Upper lobe of left lung (tissue), 6 donors: Measurements from ENCODE around the gene RBPMS2. TPM values are rescaled to one million over a fixed set of nuclear protein-coding genes. Genes with fewer than 3 reads are reported as not detected.

Experiments
- ATAC-seq, 2 donors: fragments of 200-7000 bp; cut with Tn5 transposase; one replicate each; pipeline ENCODE4 v1.9.1; 2022; ENCODE audit warnings: mild to moderate bottlenecking in 2 of 2, moderate library complexity in 2 of 2; ENCODE audit not compliant: low FRiP score in 2 of 2
- DNase-seq, 2 donors: peaks; one replicate each; pipeline ENCODE4 v3.0.0-alpha.2; 2019 to 2020
- H3K27ac ChIP-seq, 4 donors: fragments of 200-600 bp; sonication (generic); one replicate each; pipeline ENCODE4 v1.5.1; 2016 to 2019
- H3K27me3 ChIP-seq, 4 donors: fragments of 200-600 bp; sonication (generic); one replicate each; pipeline ENCODE4 v1.5.1; 2017 to 2019
- H3K36me3 ChIP-seq, 4 donors: fragments of 200-600 bp; sonication (generic); one replicate each; pipeline ENCODE4 v1.5.1; 2016 to 2019
- H3K4me1 ChIP-seq, 4 donors: fragments of 200-600 bp; sonication (generic); one replicate each; pipeline ENCODE4 v1.5.1; 2018 to 2019
- H3K4me3 ChIP-seq, 4 donors: fragments of 200-600 bp; sonication (generic); one replicate each; pipeline ENCODE4 v1.5.1; 2017 to 2019; ENCODE audit warnings: mild to moderate bottlenecking in 2 of 4, moderate library complexity in 1 of 4
- H3K9me3 ChIP-seq, 4 donors: fragments of 200-600 bp; sonication (generic); one replicate each; pipeline ENCODE4 v1.5.1; 2018 to 2019
- CTCF ChIP-seq, 6 experiments: fragments of 450-650 bp in 4 of 6; fragments of 200-600 bp in 2 of 6; sonication (generic) in 2 of 6; IDR thresholded peaks; one replicate each; pipeline ENCODE4 v1.5.1; 2016 to 2019; ENCODE audit warnings: antibody characterized with exemption in 6 of 6
- EP300 ChIP-seq, 4 donors: sonication (generic); formaldehyde crosslinking; IDR thresholded peaks; one replicate each; pipeline ENCODE4 v1.5.1; 2017; ENCODE audit warnings: antibody characterized with exemption in 4 of 4, control low read depth in 2 of 4
- POLR2A ChIP-seq, 4 donors: fragments of 450-650 bp; IDR thresholded peaks; one replicate each; pipeline ENCODE4 v1.5.1; 2016 to 2017; ENCODE audit warnings: antibody characterized with exemption in 4 of 4, mild to moderate bottlenecking in 2 of 4
- POLR2AphosphoS5 ChIP-seq, 2 donors: sonication (generic); formaldehyde crosslinking; IDR thresholded peaks; one replicate each; pipeline ENCODE4 v1.5.1; 2017; ENCODE audit warnings: antibody characterized with exemption in 2 of 2
- WGBS, 2 donors: methylation state at CpG; one replicate each; pipeline ENCODE4 v1.1.5; 2017 to 2018; 5-methylcytosine and 5-hydroxymethylcytosine counted together
- total RNA-seq, 6 donors: library from RNA; depleted of rRNA in 4 of 6; stranded (reverse); fragments of >200 nt in 4 of 6; gene quantifications; one replicate each; pipeline versions ENCODE4 v1.1.0 to v1.2.1, GENCODE V29; 2016 to 2021
- donor health status: DM: no; HTN: no; CAD: no; lungs with moderate emphysema.
- donor health status: DM: no; HTN: yes; CAD: no; lungs with severe emphysema.

The RBPMS2 gene
- total RNA-seq, 6 donors from 2014 or later = 1.2 to 3.6 (median 2.0) TPM

DNA sequence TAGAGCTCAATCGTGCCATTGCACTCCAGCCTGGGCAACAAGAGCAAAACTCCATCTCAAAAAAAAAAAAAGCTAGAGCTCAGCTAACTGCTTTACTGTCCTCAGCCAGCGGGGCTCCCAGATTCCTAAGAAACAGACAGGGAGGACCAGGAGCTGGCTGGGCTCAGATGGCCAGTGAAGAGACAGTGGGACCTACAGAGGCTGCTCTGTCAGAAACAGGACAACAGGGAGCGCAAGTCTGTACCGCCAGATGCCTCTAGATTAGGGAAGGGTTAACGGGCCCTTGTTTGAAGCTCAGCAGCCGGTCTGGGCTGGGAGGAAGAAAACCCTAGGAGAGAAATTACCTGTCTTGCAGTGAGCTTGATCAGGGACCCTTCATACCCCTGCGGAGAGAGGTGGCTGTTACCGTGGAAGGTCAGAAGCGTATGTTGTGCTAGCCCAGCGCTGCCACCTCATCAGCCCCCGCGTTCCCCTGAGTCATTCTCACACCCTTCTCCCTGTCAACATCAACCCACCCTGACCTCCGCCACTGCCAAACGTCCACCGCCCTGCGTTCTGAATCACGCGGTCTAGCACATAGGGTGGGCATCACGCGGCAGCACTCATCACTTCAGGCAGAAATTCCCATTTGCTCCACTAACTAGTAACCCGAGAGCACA, 25.3 kb downstream of the RBPMS2 start:
- TF ChIP-seq POLR2AphosphoS5 (IDR thresholded peaks at IDR 0.05) (no peak), POLR2A (IDR thresholded peaks at IDR 0.05) (no peak), CTCF (IDR thresholded peaks at IDR 0.05) (no peak), EP300 (IDR thresholded peaks at IDR 0.05) (no peak)
- DNase-seq (no peak), ATAC-seq (no peak)
- Histone ChIP-seq H3K4me3 (no peak overlapping the region), H3K9me3 (no peaks in the 10 kb centered on the region), H3K36me3 (no peaks in the 10 kb centered on the region), H3K27ac (no peak overlapping the region), H3K27me3 (no peaks in the 10 kb centered on the region), H3K4me1 (no peaks in the 10 kb centered on the region)
- WGBS, 2 donors = 74% methylated on average over 21 of the region's 21 CpGs

DNA sequence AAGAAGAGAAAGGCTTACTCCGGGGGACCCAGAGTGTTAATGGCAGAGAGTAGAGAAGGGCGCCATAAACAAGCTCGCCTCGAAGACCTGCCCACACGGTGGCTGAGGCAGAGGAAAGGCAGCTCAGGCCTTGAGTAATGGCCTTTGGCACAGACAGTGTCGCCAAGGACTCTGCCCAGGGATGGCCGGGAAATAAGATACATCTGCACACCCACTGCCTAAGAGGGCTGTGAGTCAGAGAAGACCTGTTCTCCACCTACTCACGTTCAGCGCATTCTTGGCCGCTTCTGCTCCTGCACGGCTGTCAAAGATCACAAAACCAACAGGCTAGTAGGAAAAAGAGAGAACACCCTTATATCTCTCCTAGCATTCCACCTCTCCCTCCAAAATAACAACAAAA, 26.2 kb downstream of the RBPMS2 start:
- no peaks in the 10 kb centered on the region for H3K27me3 ChIP-seq
- TF ChIP-seq POLR2AphosphoS5 (IDR thresholded peaks at IDR 0.05) (no peak), CTCF (IDR thresholded peaks at IDR 0.05) (no peak), EP300 (IDR thresholded peaks at IDR 0.05) (no peak), POLR2A (IDR thresholded peaks at IDR 0.05) (no peak)
- H3K4me1 ChIP-seq = no peaks in the 10 kb centered on the region
- H3K9me3 ChIP-seq = no peaks in the 10 kb centered on the region
- WGBS, 2 donors = 88 to 90% methylated on average over 10 to 11 of the region's 11 CpGs
- H3K4me3 ChIP-seq = no peak overlapping the region
- DNase-seq = no peak
- H3K36me3 ChIP-seq = no peaks in the 10 kb centered on the region
- ATAC-seq = no peak
- no peak overlapping the region for H3K27ac ChIP-seq

GRCh38 chr15:64748251-64748650, 27.1 kb downstream of the RBPMS2 start:
- DNase-seq (no peak), ATAC-seq (no peak)
- no peaks in the 10 kb centered on the region for H3K9me3 ChIP-seq
- H3K36me3 ChIP-seq = no peaks in the 10 kb centered on the region
- 95% methylated on average over 8 of the region's 9 CpGs for WGBS, 2 donors
- no peak overlapping the region for H3K27ac ChIP-seq
- no peaks in the 10 kb centered on the region for H3K4me1 ChIP-seq
- TF ChIP-seq POLR2AphosphoS5 (IDR thresholded peaks at IDR 0.05) (no peak), CTCF (IDR thresholded peaks at IDR 0.05) (no peak), EP300 (IDR thresholded peaks at IDR 0.05) (no peak), POLR2A (IDR thresholded peaks at IDR 0.05) (no peak)
- H3K27me3 ChIP-seq = no peaks in the 10 kb centered on the region
- H3K4me3 ChIP-seq = no peak overlapping the region

DNA sequence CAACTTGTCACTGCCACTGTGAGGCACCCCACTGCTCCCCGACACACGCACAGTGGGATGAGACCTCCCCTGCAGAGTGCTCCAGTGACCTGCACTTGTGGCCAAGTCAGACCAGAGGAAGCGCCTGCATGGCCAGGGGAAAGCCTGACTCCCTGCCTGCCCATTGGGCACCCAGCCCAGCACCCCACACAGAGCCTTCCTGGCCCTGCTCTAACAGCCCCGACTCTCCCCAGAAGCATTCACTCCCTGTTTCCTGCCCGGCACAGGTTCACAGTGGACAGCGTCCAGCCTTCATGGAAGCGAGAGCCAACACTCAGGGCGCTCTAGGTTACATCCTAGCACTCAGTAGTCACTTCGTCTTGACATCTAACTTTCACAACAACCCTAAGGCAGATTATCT, 27.8 kb downstream of the RBPMS2 start:
- no peaks in the 10 kb centered on the region for H3K27me3 ChIP-seq
- no peaks in the 10 kb centered on the region for H3K4me1 ChIP-seq
- H3K4me3 ChIP-seq = no peak overlapping the region
- ATAC-seq (no peak), DNase-seq (no peak)
- H3K27ac ChIP-seq = no peak overlapping the region
- H3K9me3 ChIP-seq = no peaks in the 10 kb centered on the region
- no peak for TF ChIP-seq CTCF (IDR thresholded peaks at IDR 0.05)
- TF ChIP-seq POLR2A (IDR thresholded peaks at IDR 0.05) = no peak
- TF ChIP-seq POLR2AphosphoS5 (IDR thresholded peaks at IDR 0.05) = no peak
- TF ChIP-seq EP300 (IDR thresholded peaks at IDR 0.05) = no peak
- 75 to 77% methylated on average over 6 to 9 of the region's 9 CpGs for WGBS, 2 donors
- no peaks in the 10 kb centered on the region for H3K36me3 ChIP-seq

DNA sequence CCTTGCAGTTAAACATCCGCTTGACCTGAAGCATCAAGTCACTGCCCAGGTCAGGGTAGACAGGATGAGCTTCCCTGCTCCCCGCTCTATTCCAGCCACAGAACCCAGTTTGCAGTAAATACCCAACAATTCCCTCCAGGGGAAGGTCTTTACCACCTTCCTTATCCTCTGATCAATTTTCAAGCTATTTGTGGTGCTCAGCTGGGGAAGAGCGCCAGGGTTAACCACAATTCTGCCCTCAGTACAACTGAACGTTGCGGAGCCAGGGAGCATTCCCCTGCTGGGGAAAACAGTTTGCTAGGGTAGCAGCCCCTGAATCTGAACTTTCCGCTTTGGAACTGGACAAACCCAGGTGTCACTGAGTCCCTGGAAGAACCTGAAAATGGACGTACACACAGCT, 28.5 kb downstream of the RBPMS2 start:
- Histone ChIP-seq H3K9me3 (no peaks in the 10 kb centered on the region), H3K4me1 (no peaks in the 10 kb centered on the region), H3K36me3 (no peaks in the 10 kb centered on the region), H3K27ac (no peak overlapping the region), H3K27me3 (no peaks in the 10 kb centered on the region), H3K4me3 (no peak overlapping the region)
- no peak for TF ChIP-seq POLR2AphosphoS5 (IDR thresholded peaks at IDR 0.05)
- no peak for TF ChIP-seq CTCF (IDR thresholded peaks at IDR 0.05)
- TF ChIP-seq POLR2A (IDR thresholded peaks at IDR 0.05) = no peak
- TF ChIP-seq EP300 (IDR thresholded peaks at IDR 0.05) = no peak
- 83 to 86% methylated on average over 7 of the region's 7 CpGs for WGBS, 2 donors
- no peak for ATAC-seq
- no peak for DNase-seq
